Spleen (tissue), 7 donors: ENCODE measurements around the gene NCK2.

Source experiments
- POLR2A ChIP-seq, 3 donors: fragments of 450-650 bp; IDR thresholded peaks; one replicate each; pipeline ENCODE4 v1.5.1; 2017; ENCODE audit warnings: antibody characterized with exemption in 3 of 3, mild to moderate bottlenecking in 1 of 3
- POLR2AphosphoS5 ChIP-seq, 3 donors: sonication (generic); formaldehyde crosslinking; IDR thresholded peaks; one replicate each; pipeline ENCODE4 v1.5.1; 2017; ENCODE audit warnings: antibody characterized with exemption in 3 of 3
- TF ChIP-seq, protein P1 (sequence below), 11 experiments: fragments of 200-600 bp in 7 of 11; fragments of 450-650 bp in 4 of 11; sonication (generic) in 4 of 11; IDR thresholded peaks in 8 of 11; conservative IDR thresholded peaks in 3 of 11; 1 replicate in 7 of 11; 2 replicates in 4 of 11; pipeline versions ENCODE4 v1.4.0 to v1.8.0; 2016 to 2021; ENCODE audit warnings: antibody characterized with exemption in 11 of 11, inconsistent platforms in 4 of 11, mild to moderate bottlenecking in 1 of 11
- donor health status: DM: no; HTN: no; CAD: no; lungs with moderate emphysema.
- donor health status: DM: no; HTN: no; CAD: no.
- donor health status: DM: no; HTN: no; CAD: no.

DNA sequence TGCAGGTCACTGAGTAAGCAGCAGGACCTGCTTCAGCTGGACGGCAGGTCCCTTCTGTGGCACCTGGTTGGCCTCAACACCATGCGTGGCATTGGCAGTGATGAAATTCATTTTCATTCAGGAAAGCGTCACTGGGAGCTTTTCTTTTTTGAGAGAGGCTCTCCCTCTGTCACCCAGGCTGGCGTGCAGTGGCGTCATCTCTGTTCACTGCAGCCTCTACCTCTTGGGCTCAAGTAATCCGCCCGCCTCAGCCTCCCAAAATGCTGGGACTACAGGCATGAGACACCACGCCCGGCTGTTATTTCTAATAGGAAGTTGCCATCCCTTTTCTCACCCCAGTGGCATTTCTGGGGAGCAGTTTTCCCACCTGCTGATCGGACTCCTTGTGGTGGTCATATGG, 39.3 kb downstream of the NCK2 start:
- TF ChIP-seq, protein P1, sequence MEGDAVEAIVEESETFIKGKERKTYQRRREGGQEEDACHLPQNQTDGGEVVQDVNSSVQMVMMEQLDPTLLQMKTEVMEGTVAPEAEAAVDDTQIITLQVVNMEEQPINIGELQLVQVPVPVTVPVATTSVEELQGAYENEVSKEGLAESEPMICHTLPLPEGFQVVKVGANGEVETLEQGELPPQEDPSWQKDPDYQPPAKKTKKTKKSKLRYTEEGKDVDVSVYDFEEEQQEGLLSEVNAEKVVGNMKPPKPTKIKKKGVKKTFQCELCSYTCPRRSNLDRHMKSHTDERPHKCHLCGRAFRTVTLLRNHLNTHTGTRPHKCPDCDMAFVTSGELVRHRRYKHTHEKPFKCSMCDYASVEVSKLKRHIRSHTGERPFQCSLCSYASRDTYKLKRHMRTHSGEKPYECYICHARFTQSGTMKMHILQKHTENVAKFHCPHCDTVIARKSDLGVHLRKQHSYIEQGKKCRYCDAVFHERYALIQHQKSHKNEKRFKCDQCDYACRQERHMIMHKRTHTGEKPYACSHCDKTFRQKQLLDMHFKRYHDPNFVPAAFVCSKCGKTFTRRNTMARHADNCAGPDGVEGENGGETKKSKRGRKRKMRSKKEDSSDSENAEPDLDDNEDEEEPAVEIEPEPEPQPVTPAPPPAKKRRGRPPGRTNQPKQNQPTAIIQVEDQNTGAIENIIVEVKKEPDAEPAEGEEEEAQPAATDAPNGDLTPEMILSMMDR (IDR thresholded peaks at IDR 0.05 in 8 of 11, conservative IDR thresholded peaks at IDR 0.05 in 3 of 11), result no peak
- TF ChIP-seq POLR2AphosphoS5 (IDR thresholded peaks at IDR 0.05), result no peak
- no peak for TF ChIP-seq POLR2A (IDR thresholded peaks at IDR 0.05)
